Transverse colon (tissue), 3 donors: ENCODE measurements around the gene CFLAR.

ENCODE experiments used
- EP300 ChIP-seq: sonication (generic); formaldehyde crosslinking; IDR thresholded peaks from one replicate; pipeline ENCODE4 v1.6.1; 2017; ENCODE audit warnings: antibody characterized with exemption, low read depth
- POLR2A ChIP-seq: fragments of 450-650 bp; IDR thresholded peaks from one replicate; pipeline ENCODE4 v1.6.1; 2016; ENCODE audit warnings: antibody characterized with exemption, mild to moderate bottlenecking, moderate library complexity
- TF ChIP-seq, protein P1 (sequence below), 5 experiments: fragments of 200-600 bp in 3 of 5; fragments of 450-650 bp in 2 of 5; sonication (generic) in 3 of 5; IDR thresholded peaks; 1 replicate in 2 of 5; 2 replicates in 3 of 5; pipeline ENCODE4 v1.5.1; 2016 to 2017; ENCODE audit warnings: antibody characterized with exemption in 5 of 5, inconsistent platforms in 3 of 5, mild to moderate bottlenecking in 2 of 5, moderate library complexity in 1 of 5

DNA sequence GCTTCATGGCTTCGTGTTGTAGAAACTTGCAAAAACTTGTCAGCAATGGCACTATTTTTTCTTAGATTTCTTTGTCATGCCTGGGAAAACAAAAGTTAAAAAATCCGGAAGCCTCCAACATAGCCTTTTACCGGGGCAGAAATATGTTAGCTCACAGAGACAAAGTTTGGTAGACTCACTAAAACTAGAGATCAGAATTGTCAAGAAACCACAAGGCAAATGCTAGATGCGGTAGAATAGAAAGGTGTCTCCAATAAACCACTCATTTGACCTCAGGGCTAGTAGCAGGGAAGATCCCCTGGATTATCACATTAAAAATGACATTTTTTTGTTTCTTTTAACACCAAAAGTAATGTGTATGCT, 67.4 kb downstream of the CFLAR start:
- TF ChIP-seq, protein P1, sequence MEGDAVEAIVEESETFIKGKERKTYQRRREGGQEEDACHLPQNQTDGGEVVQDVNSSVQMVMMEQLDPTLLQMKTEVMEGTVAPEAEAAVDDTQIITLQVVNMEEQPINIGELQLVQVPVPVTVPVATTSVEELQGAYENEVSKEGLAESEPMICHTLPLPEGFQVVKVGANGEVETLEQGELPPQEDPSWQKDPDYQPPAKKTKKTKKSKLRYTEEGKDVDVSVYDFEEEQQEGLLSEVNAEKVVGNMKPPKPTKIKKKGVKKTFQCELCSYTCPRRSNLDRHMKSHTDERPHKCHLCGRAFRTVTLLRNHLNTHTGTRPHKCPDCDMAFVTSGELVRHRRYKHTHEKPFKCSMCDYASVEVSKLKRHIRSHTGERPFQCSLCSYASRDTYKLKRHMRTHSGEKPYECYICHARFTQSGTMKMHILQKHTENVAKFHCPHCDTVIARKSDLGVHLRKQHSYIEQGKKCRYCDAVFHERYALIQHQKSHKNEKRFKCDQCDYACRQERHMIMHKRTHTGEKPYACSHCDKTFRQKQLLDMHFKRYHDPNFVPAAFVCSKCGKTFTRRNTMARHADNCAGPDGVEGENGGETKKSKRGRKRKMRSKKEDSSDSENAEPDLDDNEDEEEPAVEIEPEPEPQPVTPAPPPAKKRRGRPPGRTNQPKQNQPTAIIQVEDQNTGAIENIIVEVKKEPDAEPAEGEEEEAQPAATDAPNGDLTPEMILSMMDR (IDR thresholded peaks at IDR 0.05) = no peak
- no peak for TF ChIP-seq POLR2A
- TF ChIP-seq EP300 = no peak
